ENCODE data around the gene PRR7. TPM values are rescaled to one million over a fixed set of nuclear protein-coding genes. Genes with fewer than 3 reads are reported as not detected.
A peak's percentile ranks its signal among the peaks of the same experiment; 100 is the strongest.

PRR7 gene
- total and polyA plus RNA-seq, 2 of the 13 experiments (the other 11 are each of a cell fraction or from before 2014, with no cell fraction given) = 4.8 to 5.0 TPM

DNA sequence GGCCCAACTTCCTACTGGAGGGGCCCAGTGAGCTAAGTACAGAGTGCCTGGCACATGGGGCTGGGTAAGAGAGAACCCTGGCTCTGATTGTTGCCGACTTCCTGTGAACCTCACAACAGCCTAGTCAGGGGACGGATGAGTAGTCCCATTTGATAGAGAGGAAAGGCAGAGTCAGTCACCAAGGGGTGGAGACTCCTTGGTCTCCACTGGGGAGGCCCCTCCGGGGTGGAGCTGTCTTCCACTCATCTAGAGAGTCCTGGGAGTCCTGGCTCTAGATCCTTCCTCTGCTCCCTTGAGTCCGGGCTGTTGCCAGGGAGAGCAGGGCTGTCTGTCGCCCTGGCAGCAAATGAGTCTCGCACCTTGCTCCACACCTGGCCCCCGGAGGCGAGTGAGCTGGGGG is 12.2 kb upstream of the PRR7 start:
- H3K27ac ChIP-seq (ENCODE audit: extremely low read length, insufficient read depth, low read length) = no peak overlapping the region
- no peaks in the 10 kb centered on the region for H3K9me3 ChIP-seq (ENCODE audit: low read length)
- ChIA-PET POLR2A (interaction anchor here (1.0 to 1.2 kb wide), 3 partner anchors 13 to 56 kb away, joined by 3 to 4 read pairs (median 3); no protein-coding TSS in a partner anchor), CTCF (ENCODE audit: low intra/inter-chr PET ratio, low total read pairs) (no interaction called here)
- no peak overlapping the region for H3K9ac ChIP-seq (ENCODE audit: insufficient read depth, low read depth, low read length)
- FAIRE-seq = no peak
- no peaks in the 10 kb centered on the region for H3K79me2 ChIP-seq (ENCODE audit: insufficient read depth, low read length)
- ATAC-seq = no peak
- intact Hi-C loops (cut with micrococcal nuclease; ENCODE audit: unreplicated experiment) = no loop called here
- WGBS (ENCODE audit: low lambda C conversion rate) = 92% methylated on average over 3 of the region's 8 CpGs
- no peaks in the 10 kb centered on the region for H4K20me1 ChIP-seq (ENCODE audit: insufficient read depth, low read length)
- H2AFZ ChIP-seq (ENCODE audit: low read length) = no peak overlapping the region
- peaks cover 22 to 32% of the 10 kb centered on the region in 2 experiments; a peak in 4 of 5 replicates for H3K36me3 ChIP-seq (replicated peaks in 1 of 2; ENCODE audit: control insufficient read depth in 1 of 2, insufficient read depth in 2 of 2, low read length in 2 of 2)
- no peak overlapping the region for H3K4me3 ChIP-seq (replicated peaks in 1 of 3; ENCODE audit: insufficient read depth in 1 of 3, low read depth in 2 of 3, low read length in 3 of 3)
- no peaks in the 10 kb centered on the region for H3K27me3 ChIP-seq (ENCODE audit: control insufficient read depth in 1 of 2, insufficient read depth in 2 of 2, low read length in 2 of 2)
- in situ Hi-C loops (cut with HindIII; ENCODE audit: extremely low pct_ligation_motif_present, low pct_unique_long_range_greater_than_20kb) = no loop called here
- H3K4me1 ChIP-seq (ENCODE audit: insufficient read depth, low read length) = peaks cover 35% of the 10 kb centered on the region
- TF ChIP-seq ZNF136 (CRISPR knock-in tag; IDR thresholded peaks at IDR 0.05; ENCODE audit: low read depth) (no peak), POLR2G (IDR thresholded peaks at IDR 0.05; ENCODE audit: low read depth, low read length) (0 out of 2 replicates have a peak, but pooled peaks have one; percentile 38)
- DNase-seq (ENCODE audit: low spot score) = no peak
- H3K4me2 ChIP-seq (ENCODE audit: low read depth, low read length) = no peak overlapping the region
- BruUV-seq (replicated peaks) = no TSS peak

DNA sequence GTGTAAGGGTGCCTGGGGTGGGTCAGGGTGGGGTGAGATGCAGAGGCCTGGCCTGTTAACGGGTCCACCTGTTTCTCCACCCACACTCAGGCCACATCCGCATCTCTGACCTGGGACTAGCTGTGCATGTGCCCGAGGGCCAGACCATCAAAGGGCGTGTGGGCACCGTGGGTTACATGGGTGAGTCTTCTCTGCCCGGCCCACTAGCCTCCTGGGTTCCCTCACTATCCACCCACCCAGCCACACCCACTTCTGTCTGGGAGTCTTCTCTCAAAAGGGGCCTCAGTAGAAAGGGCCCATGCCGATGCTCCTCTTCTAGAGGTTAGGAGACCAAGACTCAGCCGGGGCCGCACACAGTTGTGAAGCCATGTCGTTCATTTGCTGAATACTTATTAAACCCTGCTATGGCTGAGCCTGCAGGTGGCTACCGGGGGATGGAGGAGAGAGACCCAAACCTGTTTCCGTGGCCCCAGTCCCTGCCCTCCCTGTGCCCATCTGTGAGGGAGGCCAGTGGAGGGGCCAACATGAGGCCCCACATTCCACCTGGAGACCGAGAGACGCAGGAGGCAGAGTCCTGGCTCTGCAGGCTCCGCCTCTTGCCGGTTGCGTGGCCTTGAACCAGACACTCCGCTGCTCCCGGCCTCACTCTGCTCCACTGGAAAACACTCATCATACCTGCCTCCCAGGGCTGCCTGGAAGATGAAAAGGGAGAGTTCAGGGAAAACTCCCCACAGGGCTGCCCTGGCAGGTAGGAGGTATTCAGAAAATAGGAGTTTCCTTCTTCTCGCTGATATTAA is 11.5 kb upstream of the PRR7 start:
- peak; percentile 69 for DNase-seq (ENCODE audit: low spot score)
- ATAC-seq = peak; percentile 82
- FAIRE-seq = no peak
- H3K79me2 ChIP-seq (ENCODE audit: insufficient read depth, low read length) = no peaks in the 10 kb centered on the region
- H3K4me3 ChIP-seq (replicated peaks in 1 of 3; ENCODE audit: insufficient read depth in 1 of 3, low read depth in 2 of 3, low read length in 3 of 3) = no peak overlapping the region; a peak in 1 of 6 replicates
- peaks cover 35% of the 10 kb centered on the region for H3K4me1 ChIP-seq (ENCODE audit: insufficient read depth, low read length)
- intact Hi-C loops (cut with micrococcal nuclease; ENCODE audit: unreplicated experiment) (no loop called here), in situ Hi-C loops (cut with HindIII; ENCODE audit: extremely low pct_ligation_motif_present, low pct_unique_long_range_greater_than_20kb) (no loop called here)
- no peaks in the 10 kb centered on the region for H3K27me3 ChIP-seq (ENCODE audit: control insufficient read depth in 1 of 2, insufficient read depth in 2 of 2, low read length in 2 of 2)
- peak overlapping the region; percentile 14; the same call in 1 of the 2 replicates for H3K4me2 ChIP-seq (ENCODE audit: low read depth, low read length)
- ChIA-PET CTCF (ENCODE audit: low intra/inter-chr PET ratio, low total read pairs) (no interaction called here), POLR2A (interaction anchor here (1.1 to 1.6 kb wide), 4 partner anchors 9 to 56 kb away, joined by 3 to 5 read pairs (median 3); partner anchors contain the start of gene GRK6)
- WGBS (ENCODE audit: low lambda C conversion rate) = 67% methylated on average over 6 of the region's 20 CpGs
- H3K9me3 ChIP-seq (ENCODE audit: low read length) = no peaks in the 10 kb centered on the region
- H2AFZ ChIP-seq (ENCODE audit: low read length) = no peak overlapping the region
- H3K27ac ChIP-seq (ENCODE audit: extremely low read length, insufficient read depth, low read length) = peak overlapping the region; percentile 58
- H3K9ac ChIP-seq (ENCODE audit: insufficient read depth, low read depth, low read length) = no peak overlapping the region
- peaks cover 22 to 32% of the 10 kb centered on the region in 2 experiments; a peak in 4 of 5 replicates for H3K36me3 ChIP-seq (replicated peaks in 1 of 2; ENCODE audit: control insufficient read depth in 1 of 2, insufficient read depth in 2 of 2, low read length in 2 of 2)
- BruUV-seq (replicated peaks) = no TSS peak
- H4K20me1 ChIP-seq (ENCODE audit: insufficient read depth, low read length) = no peaks in the 10 kb centered on the region
- TF ChIP-seq, protein P1, sequence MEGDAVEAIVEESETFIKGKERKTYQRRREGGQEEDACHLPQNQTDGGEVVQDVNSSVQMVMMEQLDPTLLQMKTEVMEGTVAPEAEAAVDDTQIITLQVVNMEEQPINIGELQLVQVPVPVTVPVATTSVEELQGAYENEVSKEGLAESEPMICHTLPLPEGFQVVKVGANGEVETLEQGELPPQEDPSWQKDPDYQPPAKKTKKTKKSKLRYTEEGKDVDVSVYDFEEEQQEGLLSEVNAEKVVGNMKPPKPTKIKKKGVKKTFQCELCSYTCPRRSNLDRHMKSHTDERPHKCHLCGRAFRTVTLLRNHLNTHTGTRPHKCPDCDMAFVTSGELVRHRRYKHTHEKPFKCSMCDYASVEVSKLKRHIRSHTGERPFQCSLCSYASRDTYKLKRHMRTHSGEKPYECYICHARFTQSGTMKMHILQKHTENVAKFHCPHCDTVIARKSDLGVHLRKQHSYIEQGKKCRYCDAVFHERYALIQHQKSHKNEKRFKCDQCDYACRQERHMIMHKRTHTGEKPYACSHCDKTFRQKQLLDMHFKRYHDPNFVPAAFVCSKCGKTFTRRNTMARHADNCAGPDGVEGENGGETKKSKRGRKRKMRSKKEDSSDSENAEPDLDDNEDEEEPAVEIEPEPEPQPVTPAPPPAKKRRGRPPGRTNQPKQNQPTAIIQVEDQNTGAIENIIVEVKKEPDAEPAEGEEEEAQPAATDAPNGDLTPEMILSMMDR (CRISPR knock-in tag; IDR thresholded peaks at IDR 0.05) = 0 out of 2 replicates have a peak, but pooled peaks have one; percentile 7
- 0 out of 2 replicates have a peak, but pooled peaks have one; percentile 7 for TF ChIP-seq RAD21 (CRISPR knock-in tag; IDR thresholded peaks at IDR 0.05)
- peak; percentile 58; the same call in 1 of the 2 replicates for TF ChIP-seq POLR2G (IDR thresholded peaks at IDR 0.05; ENCODE audit: low read depth, low read length)
- TF ChIP-seq FOSL2 (CRISPR knock-in tag; IDR thresholded peaks at IDR 0.05) = peak; percentile 47
- peak; percentile 46; the same call in 1 of the 2 replicates for TF ChIP-seq HOXA3 (CRISPR knock-in tag; IDR thresholded peaks at IDR 0.05)
- TF ChIP-seq SRSF4 (IDR thresholded peaks at IDR 0.05; ENCODE audit: low read depth, low read length, poor library complexity, severe bottlenecking) = no peak
- TF ChIP-seq, protein P2, sequence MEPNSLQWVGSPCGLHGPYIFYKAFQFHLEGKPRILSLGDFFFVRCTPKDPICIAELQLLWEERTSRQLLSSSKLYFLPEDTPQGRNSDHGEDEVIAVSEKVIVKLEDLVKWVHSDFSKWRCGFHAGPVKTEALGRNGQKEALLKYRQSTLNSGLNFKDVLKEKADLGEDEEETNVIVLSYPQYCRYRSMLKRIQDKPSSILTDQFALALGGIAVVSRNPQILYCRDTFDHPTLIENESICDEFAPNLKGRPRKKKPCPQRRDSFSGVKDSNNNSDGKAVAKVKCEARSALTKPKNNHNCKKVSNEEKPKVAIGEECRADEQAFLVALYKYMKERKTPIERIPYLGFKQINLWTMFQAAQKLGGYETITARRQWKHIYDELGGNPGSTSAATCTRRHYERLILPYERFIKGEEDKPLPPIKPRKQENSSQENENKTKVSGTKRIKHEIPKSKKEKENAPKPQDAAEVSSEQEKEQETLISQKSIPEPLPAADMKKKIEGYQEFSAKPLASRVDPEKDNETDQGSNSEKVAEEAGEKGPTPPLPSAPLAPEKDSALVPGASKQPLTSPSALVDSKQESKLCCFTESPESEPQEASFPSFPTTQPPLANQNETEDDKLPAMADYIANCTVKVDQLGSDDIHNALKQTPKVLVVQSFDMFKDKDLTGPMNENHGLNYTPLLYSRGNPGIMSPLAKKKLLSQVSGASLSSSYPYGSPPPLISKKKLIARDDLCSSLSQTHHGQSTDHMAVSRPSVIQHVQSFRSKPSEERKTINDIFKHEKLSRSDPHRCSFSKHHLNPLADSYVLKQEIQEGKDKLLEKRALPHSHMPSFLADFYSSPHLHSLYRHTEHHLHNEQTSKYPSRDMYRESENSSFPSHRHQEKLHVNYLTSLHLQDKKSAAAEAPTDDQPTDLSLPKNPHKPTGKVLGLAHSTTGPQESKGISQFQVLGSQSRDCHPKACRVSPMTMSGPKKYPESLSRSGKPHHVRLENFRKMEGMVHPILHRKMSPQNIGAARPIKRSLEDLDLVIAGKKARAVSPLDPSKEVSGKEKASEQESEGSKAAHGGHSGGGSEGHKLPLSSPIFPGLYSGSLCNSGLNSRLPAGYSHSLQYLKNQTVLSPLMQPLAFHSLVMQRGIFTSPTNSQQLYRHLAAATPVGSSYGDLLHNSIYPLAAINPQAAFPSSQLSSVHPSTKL (CRISPR knock-in tag; IDR thresholded peaks at IDR 0.05) = peak; percentile 20; the same call in 1 of the 2 replicates
- 0 out of 2 replicates have a peak, but pooled peaks have one; percentile 53 for TF ChIP-seq EED (CRISPR knock-in tag; IDR thresholded peaks at IDR 0.05)
- no peak for TF ChIP-seq MIXL1 (CRISPR knock-in tag; IDR thresholded peaks at IDR 0.05)

Measured in HepG2 (cell line).